ENCODE measurements around the gene UNC5A.

Gene UNC5A

GRCh38 chr5:176818391-176819098 is 8.2 kb downstream of the UNC5A start:
- no peak for DNase-seq

DNA sequence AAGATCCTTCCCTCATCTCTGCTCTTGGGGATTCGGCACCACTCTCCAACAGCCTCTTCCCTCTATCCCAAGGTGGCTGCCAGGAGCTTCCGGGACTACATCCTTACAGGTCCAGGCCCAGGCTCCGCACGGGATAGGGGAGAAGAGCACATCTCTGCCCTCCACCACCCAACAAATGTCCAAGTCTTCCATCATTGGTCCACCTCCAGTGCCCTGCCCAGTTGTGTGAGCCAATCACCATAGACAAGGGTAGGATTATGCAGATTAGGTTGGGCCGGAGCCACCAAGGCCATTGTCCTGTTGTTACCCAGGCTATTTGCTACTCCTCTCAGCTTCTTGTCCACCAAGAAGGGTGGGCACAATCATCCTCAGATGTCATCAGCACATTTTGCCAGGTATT is 9.1 kb downstream of the UNC5A start:
- DNase-seq, result no peak

DNA sequence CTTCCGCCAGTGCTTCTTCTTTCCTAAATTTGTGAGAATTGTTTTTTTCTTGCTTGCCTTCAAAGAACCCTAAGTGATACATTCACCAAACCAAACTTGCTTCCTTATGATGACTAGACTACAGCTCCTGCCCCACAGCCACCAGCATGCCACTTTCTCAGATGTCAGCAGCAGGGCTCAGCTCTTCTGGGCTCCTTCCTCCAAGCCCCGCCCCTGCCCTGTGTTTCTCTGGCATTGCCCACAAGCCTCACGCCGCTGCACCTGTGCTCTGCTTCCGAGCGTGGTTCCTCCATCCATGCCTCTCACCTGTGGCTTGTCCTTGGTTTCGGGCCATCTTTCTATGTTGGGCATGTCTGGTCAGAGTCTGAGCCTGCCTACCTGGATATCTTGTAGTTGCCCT is 10.6 kb downstream of the UNC5A start:
- DNase-seq, result no peak

DNA sequence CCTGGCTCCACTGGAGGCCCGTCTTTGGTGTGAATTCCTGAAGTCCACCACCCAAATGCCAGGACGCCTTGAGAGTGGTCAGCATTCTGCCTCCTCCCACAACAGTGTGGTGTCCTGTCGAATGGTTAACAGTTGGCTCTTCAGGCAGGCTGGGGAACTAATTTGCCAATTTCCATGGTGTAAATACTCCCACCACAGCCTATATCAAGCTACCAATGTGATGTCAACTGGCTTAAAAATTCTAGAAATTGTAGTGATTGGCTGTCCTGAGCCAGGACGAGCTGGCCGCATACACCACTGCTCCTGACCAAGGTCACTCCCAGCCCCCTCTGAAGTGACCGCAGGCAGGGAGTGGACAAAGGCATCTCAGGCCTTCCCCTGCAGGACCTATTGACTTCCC is 11.1 kb downstream of the UNC5A start:
- no peak for DNase-seq

GRCh38 chr5:176822041-176822792 is 11.9 kb downstream of the UNC5A start:
- DNase-seq, result peak in 1 of 58 donors; percentile 39

DNA sequence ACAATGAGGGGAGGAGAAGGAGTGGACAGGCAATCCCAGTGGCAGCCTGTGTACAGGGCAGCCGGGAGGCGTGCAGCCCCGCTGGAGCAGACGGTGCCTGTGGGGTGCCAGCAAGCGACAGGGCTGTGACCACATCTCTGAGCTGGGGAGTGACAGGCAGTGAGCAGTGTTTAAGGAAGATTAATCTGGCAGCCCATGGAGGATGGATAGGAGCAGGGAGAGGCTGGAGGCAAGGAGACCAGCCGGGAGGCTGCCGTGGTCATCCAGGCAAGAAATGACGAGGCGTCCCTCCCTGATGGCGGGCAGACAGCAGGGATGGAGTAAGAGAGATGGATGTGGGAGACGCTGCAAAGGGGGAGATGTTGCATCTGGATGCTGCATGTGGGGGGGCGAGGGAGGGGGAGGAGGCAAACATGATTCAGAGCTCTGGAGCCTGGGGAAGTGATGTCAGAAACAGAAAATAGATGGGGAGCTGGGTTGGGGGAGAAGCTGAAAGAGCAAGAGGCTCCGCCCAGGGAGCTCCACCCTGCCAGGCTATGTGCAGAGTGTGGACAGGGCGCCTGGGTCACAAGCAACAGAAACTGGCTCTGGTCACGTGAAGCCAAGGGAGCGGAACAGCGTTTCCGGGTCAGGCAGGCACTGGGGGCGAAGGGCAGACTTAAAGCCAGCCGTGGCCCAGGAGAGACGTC is 12.6 kb downstream of the UNC5A start:
- peak in 13 of 58 donors; percentile 14 to 65 (median 44) for DNase-seq

GRCh38 chr5:176823869-176824412 is 13.6 kb downstream of the UNC5A start:
- DNase-seq, result peak in 2 of 58 donors; percentile 24 to 30

DNA sequence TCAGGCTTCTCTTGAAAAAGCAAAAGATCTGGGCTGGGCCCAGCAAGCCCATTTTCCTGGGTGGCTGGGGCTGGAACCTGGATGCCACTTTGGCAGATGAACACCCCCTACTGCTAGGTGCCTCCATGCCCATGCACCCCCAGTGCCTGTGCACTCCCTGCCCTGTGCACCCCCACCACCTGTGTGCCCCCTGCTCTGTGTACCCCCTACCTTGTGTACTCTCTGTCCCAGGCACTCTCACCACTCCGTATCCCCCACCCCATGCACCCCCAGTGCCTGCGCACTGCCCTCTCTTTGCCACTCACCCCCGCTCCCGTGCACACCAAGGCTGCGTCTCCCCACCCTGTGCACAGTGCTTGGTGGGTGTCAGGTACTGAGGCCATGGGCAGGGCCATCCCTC is 14.2 kb downstream of the UNC5A start:
- no peak for DNase-seq

- no peak for DNase-seq
Measured at GRCh38 chr5:176825234-176825633, 14.9 kb downstream of the UNC5A start.

- no peak for DNase-seq
Measured at GRCh38 chr5:176825957-176826356, 15.6 kb downstream of the UNC5A start.

DNA sequence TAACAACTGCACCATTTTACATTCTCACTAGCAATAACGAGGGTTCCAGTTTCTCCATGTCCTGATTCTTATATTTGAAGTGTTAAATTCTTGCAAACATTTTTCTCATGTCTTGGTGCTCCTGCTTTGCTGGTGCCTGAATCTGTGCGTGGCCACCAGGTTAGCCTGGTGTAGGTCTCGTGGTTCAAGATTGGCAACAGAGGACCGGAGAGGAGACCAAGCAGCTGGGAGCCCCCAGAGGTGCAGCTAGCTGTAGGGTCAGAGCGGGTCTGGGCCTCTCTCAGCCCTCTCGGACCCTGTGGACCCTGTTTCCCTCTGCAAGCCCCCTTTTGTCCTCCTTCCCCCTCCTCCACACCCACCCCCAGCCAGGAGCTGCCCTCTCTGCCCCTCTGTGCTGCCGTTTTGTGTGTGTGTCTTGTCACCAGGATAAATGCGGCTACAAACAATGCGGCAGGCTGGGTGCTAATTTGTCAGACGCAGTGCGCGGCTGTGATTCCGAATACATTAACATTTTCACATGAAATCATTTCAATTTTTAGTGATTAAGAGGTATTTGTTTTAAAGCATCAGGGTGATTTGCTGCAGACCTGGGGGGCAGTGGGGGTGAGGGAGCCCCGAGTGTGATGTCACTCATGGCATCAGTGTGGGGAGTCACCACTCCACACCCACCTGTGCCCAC is 17.5 kb downstream of the UNC5A start:
- DNase-seq, result no peak

DNA sequence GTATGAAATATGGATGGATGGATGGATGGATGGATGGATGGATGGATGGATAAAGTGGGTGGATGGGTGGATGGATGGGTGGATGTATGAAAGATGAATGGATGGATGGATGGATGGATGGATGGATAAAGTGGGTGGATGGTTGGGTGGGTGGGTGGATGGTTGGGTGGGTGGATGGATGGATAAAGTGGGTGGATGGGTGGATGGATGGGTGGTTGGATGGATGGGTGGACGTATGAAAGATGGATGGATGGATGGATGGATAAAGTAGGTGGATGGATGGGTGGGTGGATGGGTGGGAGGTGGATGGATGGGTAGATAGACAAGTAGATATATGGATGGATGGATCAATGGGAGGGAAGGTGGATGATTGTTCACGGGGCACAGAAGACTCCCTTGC is 19.0 kb downstream of the UNC5A start:
- no peak for DNase-seq

DNA sequence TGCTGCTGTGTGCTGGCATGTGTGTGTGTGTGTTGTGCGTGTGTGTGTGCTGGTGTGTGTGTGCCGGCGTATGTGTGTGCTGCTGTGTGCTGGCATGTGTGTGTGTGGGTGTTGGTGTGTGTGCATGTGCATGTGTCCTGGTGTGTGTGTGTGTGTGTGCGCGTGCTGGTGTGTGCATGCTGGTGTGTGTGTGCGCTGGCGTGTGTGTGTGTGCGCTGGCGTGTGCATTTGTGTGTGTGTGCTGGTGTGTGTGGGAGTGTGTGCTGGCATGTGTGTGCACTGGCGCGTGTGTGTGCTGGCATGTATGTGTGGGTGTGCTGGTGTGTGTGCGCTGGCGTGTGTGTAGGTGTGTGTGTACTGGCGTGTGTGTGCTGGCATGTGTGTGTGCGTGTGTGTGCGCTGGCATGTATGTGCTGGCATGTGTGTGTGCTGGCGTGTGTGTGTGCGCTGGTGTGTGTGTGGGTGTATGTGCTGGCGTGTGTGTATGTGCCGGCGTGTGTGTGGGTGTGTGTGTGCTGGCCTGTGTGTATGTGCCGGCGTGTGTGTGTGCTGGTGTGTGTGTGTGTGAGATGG is 20.1 kb downstream of the UNC5A start:
- peak in 1 of 58 donors; percentile 72 for DNase-seq

GRCh38 chr5:176830995-176831423 is 20.6 kb downstream of the UNC5A start:
- DNase-seq, result no peak

- DNase-seq, result no peak
Measured at GRCh38 chr5:176831425-176831824, 21.1 kb downstream of the UNC5A start.

GRCh38 chr5:176832162-176832561 is 21.8 kb downstream of the UNC5A start:
- DNase-seq, result no peak

GRCh38 chr5:176833286-176833685 is 22.9 kb downstream of the UNC5A start:
- DNase-seq, result no peak

DNA sequence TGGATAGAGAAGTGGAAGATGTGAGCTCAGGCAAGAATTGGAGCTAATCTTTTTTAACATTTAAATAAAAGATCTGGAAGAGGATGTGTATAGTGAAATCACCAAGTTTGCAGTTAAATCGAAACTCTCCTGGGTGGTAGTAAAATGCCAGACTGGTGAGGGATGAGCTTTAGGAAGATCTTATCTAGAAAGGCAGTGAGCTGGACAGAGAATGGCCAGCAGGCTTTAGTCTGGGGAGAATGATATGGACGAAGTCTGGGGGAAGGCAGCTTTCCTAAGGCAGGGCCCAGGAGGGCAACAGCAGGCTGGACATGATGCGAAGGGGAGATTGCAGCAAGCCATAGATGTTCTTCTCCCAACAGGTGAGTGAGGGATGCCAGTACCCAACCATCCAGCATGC is 25.6 kb downstream of the UNC5A start:
- DNase-seq, result no peak

- peak in 3 of 58 donors; percentile 27 to 49 (median 31) for DNase-seq
Measured at GRCh38 chr5:176836811-176837706, 26.7 kb downstream of the UNC5A start.

DNA sequence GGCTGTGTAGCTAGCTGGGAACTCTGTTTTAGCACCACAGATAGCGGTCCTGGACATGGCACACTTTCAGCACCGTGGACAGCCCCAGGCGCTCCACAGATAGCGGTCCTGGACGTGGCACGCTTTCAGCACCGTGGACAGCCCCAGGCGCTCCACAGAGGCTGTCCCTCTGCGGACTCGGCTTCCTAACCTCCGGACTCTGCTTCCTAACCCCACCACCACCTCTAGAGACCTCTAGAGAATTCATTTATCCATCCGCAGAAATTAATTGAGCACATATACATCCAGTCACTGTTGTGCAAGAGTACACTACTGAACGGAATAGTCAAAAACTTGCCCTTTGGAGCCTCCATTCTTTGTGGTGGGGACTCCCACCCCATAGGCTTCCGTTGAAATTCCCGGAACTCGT is 27.4 kb downstream of the UNC5A start:
- DNase-seq, result peak in 45 of 58 donors; percentile 6 to 77 (median 43)

All from anterior cingulate cortex (tissue), 58 donors.